Mesenchymal stem cell (in vitro differentiated cells and primary cell): ENCODE data around the gene ACHE.
A peak's percentile ranks its signal among the peaks of the same experiment; 100 is the strongest.

Experiments
- DNase-seq: peaks from one replicate; pipeline ENCODE4 v3.0.0-alpha.2; 2013
- H2AFZ ChIP-seq: one replicate; pipeline ENCODE4 v1.6.1; 2013; ENCODE audit warnings: low read depth, mild to moderate bottlenecking, control low read depth, inconsistent platforms, low read length, moderate library complexity
- H2AK5ac ChIP-seq: 2 replicates; pipeline ENCODE4 v1.6.1; 2013; ENCODE audit warnings: low read length, moderate library complexity, mild to moderate bottlenecking, inconsistent platforms; ENCODE audit not compliant: severe bottlenecking
- H2BK120ac ChIP-seq: one replicate; pipeline ENCODE4 v1.6.1; 2013; ENCODE audit warnings: low read depth, mild to moderate bottlenecking, inconsistent platforms, low read length, moderate library complexity
- H2BK12ac ChIP-seq, 2 experiments: one replicate each; pipeline ENCODE4 v1.6.1; 2013; ENCODE audit warnings: inconsistent platforms in 2 of 2, low read length in 2 of 2, mild to moderate bottlenecking in 2 of 2, moderate library complexity in 2 of 2, control low read depth in 1 of 2
- H2BK15ac ChIP-seq: one replicate; pipeline ENCODE4 v1.6.1; 2013; ENCODE audit warnings: mild to moderate bottlenecking, low read depth, inconsistent platforms; ENCODE audit not compliant: poor library complexity, severe bottlenecking
- H2BK5ac ChIP-seq: 2 replicates; pipeline ENCODE4 v1.6.1; 2013; ENCODE audit warnings: low read depth, mild to moderate bottlenecking, low read length, control low read depth, inconsistent platforms; ENCODE audit not compliant: poor library complexity, severe bottlenecking
- H3K14ac ChIP-seq, 2 experiments: one replicate each; pipeline ENCODE4 v1.6.1; 2013; ENCODE audit warnings: inconsistent platforms in 2 of 2, low read length in 2 of 2, control low read depth in 1 of 2, mild to moderate bottlenecking in 1 of 2, moderate library complexity in 1 of 2
- H3K18ac ChIP-seq, 2 experiments: one replicate each; pipeline ENCODE4 v1.6.1; 2013; ENCODE audit warnings: inconsistent platforms in 2 of 2, low read length in 2 of 2, control low read depth in 1 of 2, low read depth in 1 of 2, mild to moderate bottlenecking in 1 of 2
- H3K23ac ChIP-seq, 2 experiments: one replicate each; pipeline ENCODE4 v1.6.1; 2013; ENCODE audit warnings: inconsistent platforms in 2 of 2, low read length in 2 of 2, mild to moderate bottlenecking in 2 of 2, moderate library complexity in 2 of 2, control low read depth in 1 of 2
- H3K27ac ChIP-seq: 2 replicates; pipeline ENCODE4 v1.5.1; 2013; ENCODE audit warnings: mild to moderate bottlenecking, moderate library complexity, low read length, control low read depth, inconsistent platforms; ENCODE audit not compliant: poor library complexity, severe bottlenecking
- H3K27me3 ChIP-seq, 2 experiments: 2 replicates each; pipeline versions ENCODE4 v1.6.1 to v1.7.0; 2013; ENCODE audit warnings: low read length in 2 of 2, mild to moderate bottlenecking in 2 of 2, moderate library complexity in 2 of 2, control low read depth in 1 of 2, inconsistent platforms in 1 of 2; ENCODE audit not compliant: control insufficient read depth in 1 of 2, insufficient read depth in 1 of 2
- H3K36me3 ChIP-seq, 2 experiments: 2 replicates each; pipeline versions ENCODE4 v1.6.1 to v1.7.0; 2013; ENCODE audit warnings: low read length in 2 of 2, control low read depth in 1 of 2, inconsistent platforms in 1 of 2, low read depth in 1 of 2, mild to moderate bottlenecking in 1 of 2; ENCODE audit not compliant: insufficient read depth in 2 of 2, control insufficient read depth in 1 of 2
- H3K4ac ChIP-seq, 2 experiments: one replicate each; pipeline ENCODE4 v1.6.1; 2013; ENCODE audit warnings: inconsistent platforms in 2 of 2, low read length in 2 of 2, mild to moderate bottlenecking in 2 of 2, moderate library complexity in 2 of 2, control low read depth in 1 of 2, low read depth in 1 of 2
- H3K4me1 ChIP-seq: 2 replicates; pipeline ENCODE4 v1.6.1; 2013; ENCODE audit warnings: low read depth, low read length, control low read depth; ENCODE audit not compliant: control insufficient read depth, insufficient read depth
- H3K4me2 ChIP-seq: 2 replicates; pipeline ENCODE4 v1.6.1; 2013; ENCODE audit warnings: low read length, mild to moderate bottlenecking, inconsistent platforms; ENCODE audit not compliant: poor library complexity, severe bottlenecking
- H3K4me3 ChIP-seq, 2 experiments: 2 replicates each; pipeline versions ENCODE4 v1.5.1 to v1.7.0; 2013; ENCODE audit warnings: low read length in 2 of 2, mild to moderate bottlenecking in 2 of 2, control low read depth in 1 of 2, low read depth in 1 of 2; ENCODE audit not compliant: insufficient read depth in 1 of 2
- H3K79me1 ChIP-seq: replicated peaks from 2 replicates; pipeline ENCODE4 v1.6.1; 2013; ENCODE audit warnings: mild to moderate bottlenecking, control low read depth, low read length, inconsistent platforms; ENCODE audit not compliant: poor library complexity, severe bottlenecking
- H3K9ac ChIP-seq: 2 replicates; pipeline ENCODE4 v1.7.0; 2013; ENCODE audit warnings: mild to moderate bottlenecking, low read length, moderate library complexity
- H3K9me3 ChIP-seq: 2 replicates; pipeline ENCODE4 v1.7.0; 2013; ENCODE audit warnings: mild to moderate bottlenecking, low read length; ENCODE audit not compliant: control insufficient read depth
- H4K8ac ChIP-seq: one replicate; pipeline ENCODE4 v1.6.1; 2013; ENCODE audit warnings: inconsistent platforms, mild to moderate bottlenecking, low read length, moderate library complexity
- H4K91ac ChIP-seq: one replicate; pipeline ENCODE4 v1.6.1; 2013; ENCODE audit warnings: mild to moderate bottlenecking, low read length, inconsistent platforms
- WGBS: methylation state at CpG from one replicate; pipeline ENCODE4 v1.1.7; 2013; ENCODE audit warnings: mixed read lengths; 5-methylcytosine and 5-hydroxymethylcytosine counted together

Gene ACHE

DNA sequence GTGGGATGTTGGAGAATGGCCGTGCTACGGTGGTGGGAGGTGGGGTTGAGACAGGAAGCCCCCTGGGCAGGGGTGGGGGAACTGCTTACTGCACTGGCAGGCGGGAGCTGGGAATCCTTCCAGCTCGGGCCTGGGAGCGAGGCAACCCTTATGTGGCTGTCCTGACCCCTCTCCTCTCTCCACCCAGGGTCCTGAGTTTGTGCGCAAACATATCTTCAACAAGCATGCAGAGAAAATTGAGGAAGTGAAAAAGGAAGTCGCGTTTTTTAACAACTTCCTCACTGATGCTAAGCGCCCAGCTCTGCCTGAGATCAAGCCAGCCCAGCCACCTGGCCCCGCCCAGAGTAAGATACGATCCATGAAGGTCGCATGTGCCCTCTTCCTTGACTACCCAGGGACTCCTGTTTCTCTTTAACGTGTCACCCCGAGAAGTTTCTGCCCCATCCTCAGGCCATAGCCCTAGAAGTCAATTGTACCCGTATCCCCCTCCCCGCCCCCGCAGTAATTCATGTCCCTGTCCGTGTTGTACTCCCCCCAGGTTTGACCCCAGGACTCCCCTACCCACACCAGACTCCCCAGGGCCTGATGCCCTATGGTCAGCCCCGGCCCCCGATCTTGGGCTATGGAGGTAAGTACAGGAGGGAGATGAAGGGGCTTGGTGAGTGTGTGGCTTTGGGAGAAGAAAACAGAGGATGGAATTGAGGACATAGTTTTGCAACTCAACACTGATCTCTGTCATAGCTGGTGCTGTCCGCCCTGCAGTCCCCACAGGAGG lies 8.0 kb downstream of the ACHE start:
- peak overlapping the region; percentile 19 for H4K8ac ChIP-seq
- H3K27me3 ChIP-seq = no peaks in the 10 kb centered on the region
- H3K36me3 ChIP-seq = peaks cover 61 to 63% of the 10 kb centered on the region in 2 experiments
- peaks cover 26% of the 10 kb centered on the region for H3K4me1 ChIP-seq
- H2BK120ac ChIP-seq = no peak overlapping the region
- H2AK5ac ChIP-seq = no peak overlapping the region
- no peak overlapping the region for H3K4ac ChIP-seq
- no peak overlapping the region for H2BK5ac ChIP-seq
- H3K9ac ChIP-seq = peak overlapping the region; percentile 93
- no peak overlapping the region for H2BK12ac ChIP-seq
- peak overlapping the region; percentile 7 for H4K91ac ChIP-seq
- H3K27ac ChIP-seq = no peak overlapping the region
- H3K9me3 ChIP-seq = no peaks in the 10 kb centered on the region
- peaks cover 21% of the 10 kb centered on the region for H3K79me1 ChIP-seq
- H3K4me3 ChIP-seq = peak overlapping the region in 1 of 2 experiments; percentile 87
- WGBS = 83% methylated on average over 20 of the region's 21 CpGs
- H2BK15ac ChIP-seq = no peak overlapping the region
- H3K14ac ChIP-seq = no peak overlapping the region
- H3K18ac ChIP-seq = no peak overlapping the region
- peak overlapping the region in 1 of 2 experiments; percentile 34 for H3K23ac ChIP-seq
- no peak overlapping the region for H2AFZ ChIP-seq
- no peak for DNase-seq
- peak overlapping the region; percentile 30 for H3K4me2 ChIP-seq

DNA sequence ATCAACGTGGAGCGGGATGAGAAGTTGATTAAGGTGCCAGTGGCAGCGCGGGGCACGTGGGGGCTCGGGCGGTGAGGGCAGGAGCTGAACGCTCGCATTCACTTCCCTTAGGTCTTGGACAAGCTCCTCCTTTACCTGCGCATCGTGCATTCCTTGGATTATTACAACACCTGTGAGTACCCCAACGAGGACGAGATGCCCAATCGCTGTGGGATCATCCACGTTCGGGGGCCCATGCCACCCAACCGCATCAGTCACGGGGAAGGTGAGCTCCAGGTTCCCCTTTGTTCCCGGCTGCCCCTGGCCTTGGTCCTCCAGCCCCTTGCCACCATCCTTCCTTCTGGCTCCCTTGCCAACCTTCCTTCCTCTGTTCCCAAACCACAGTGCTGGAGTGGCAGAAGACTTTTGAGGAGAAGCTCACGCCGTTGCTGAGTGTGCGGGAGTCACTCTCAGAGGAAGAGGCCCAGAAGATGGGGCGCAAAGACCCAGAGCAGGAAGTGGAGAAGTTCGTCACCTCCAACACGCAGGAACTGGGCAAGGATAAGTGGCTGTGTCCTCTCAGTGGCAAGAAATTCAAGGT lies 8.7 kb downstream of the ACHE start:
- Histone ChIP-seq H3K9ac (no peak overlapping the region), H2BK120ac (no peak overlapping the region), H2AK5ac (no peak overlapping the region), H3K18ac (no peak overlapping the region), H3K4me1 (peaks cover 26% of the 10 kb centered on the region), H2BK15ac (no peak overlapping the region), H3K14ac (no peak overlapping the region), H3K4me3 (no peak overlapping the region), H3K36me3 (peaks cover 67 to 70% of the 10 kb centered on the region in 2 experiments), H3K27ac (no peak overlapping the region), H4K8ac (peak overlapping the region; percentile 59), H3K9me3 (no peaks in the 10 kb centered on the region), H2BK12ac (no peak overlapping the region), H3K4me2 (no peak overlapping the region), H2AFZ (no peak overlapping the region), H3K79me1 (peaks cover 25% of the 10 kb centered on the region), H4K91ac (peak overlapping the region; percentile 64), H3K23ac (no peak overlapping the region), H2BK5ac (no peak overlapping the region), H3K4ac (no peak overlapping the region), H3K27me3 (no peaks in the 10 kb centered on the region)
- 96% methylated on average over 25 of the region's 25 CpGs for WGBS
- DNase-seq = no peak

DNA sequence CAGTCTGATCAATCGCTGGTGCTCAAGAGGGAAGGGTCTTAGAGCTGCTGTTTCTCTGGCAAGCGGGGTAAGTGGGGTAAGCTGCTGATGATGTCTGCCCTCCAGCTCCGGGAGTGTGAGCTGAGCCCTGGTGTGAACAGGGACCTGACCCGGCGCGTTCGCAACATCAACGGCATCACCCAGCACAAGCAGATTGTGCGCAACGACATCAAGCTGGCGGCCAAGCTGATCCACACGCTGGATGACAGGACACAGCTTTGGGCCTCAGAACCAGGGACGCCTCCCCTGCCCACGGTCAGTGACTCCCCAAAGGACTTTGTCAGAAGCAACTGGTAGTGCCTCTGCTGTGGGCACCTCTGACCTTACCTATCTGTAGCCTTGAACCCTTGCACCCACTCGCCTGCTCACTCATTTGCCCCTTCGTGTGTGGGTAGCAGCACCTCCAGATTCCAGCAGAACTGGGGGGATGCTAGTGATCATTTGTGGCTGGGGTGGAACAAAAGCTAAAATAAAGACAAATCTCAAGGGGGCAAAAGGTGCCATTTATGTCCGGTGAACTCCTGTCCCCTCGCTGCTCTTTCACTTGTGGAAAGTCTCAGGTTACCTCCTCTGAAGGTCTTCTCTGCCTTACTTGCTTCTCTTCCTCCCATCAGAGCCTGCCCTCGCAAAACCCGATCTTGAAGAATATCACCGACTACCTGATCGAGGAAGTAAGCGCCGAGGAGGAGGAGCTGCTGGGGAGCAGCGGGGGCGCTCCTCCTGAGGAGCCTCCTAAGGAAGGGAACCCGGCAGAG lies 9.3 kb downstream of the ACHE start:
- Histone ChIP-seq H2BK120ac (no peak overlapping the region), H3K4me2 (no peak overlapping the region), H3K18ac (no peak overlapping the region), H2BK15ac (no peak overlapping the region), H3K4me3 (no peak overlapping the region), H2AK5ac (no peak overlapping the region), H3K9me3 (no peaks in the 10 kb centered on the region), H3K4ac (no peak overlapping the region), H3K27ac (no peak overlapping the region), H4K8ac (peak overlapping the region; percentile 47), H3K36me3 (peaks cover 74 to 76% of the 10 kb centered on the region in 2 experiments), H2BK12ac (no peak overlapping the region), H2AFZ (no peak overlapping the region), H3K4me1 (peaks cover 26% of the 10 kb centered on the region), H3K9ac (no peak overlapping the region), H3K14ac (no peak overlapping the region), H4K91ac (no peak overlapping the region), H3K23ac (no peak overlapping the region), H2BK5ac (no peak overlapping the region), H3K79me1 (peaks cover 31% of the 10 kb centered on the region), H3K27me3 (no peaks in the 10 kb centered on the region)
- WGBS = 97% methylated on average over 27 of the region's 27 CpGs
- DNase-seq = no peak
